ENCODE data around the gene NPAS3. TPM values are rescaled to one million over a fixed set of nuclear protein-coding genes. Genes with fewer than 3 reads are reported as not detected.
A peak's percentile ranks its signal among the peaks of the same experiment; 100 is the strongest.

The NPAS3 gene
- total RNA-seq, 6 experiments from 2014 or later: 0.11 to 0.83 (median 0.21) TPM; not detected in 2

- DNase-seq (no peak), ATAC-seq (peak in 2 of 4 donors; percentile 68)
- 16% methylated on average over 3 of the region's 3 CpGs for WGBS (ENCODE audit: insufficient coverage, low coverage, low lambda C conversion rate, missing lambda C conversion rate)
- H3K27me3 ChIP-seq: no peaks in the 10 kb centered on the region
- intact Hi-C loops (cut with DNase I): no loop called here
- H3K27ac ChIP-seq: no peak overlapping the region
- no peaks in the 10 kb centered on the region for H3K36me3 ChIP-seq
- no peaks in the 10 kb centered on the region for H3K9me3 ChIP-seq
- no peak overlapping the region for H3K4me3 ChIP-seq
- TF ChIP-seq CTCF (IDR thresholded peaks at IDR 0.05) (no peak), POLR2A (IDR thresholded peaks at IDR 0.05) (no peak)
- no peaks in the 10 kb centered on the region for H3K4me1 ChIP-seq
These were observed 164.8 kb downstream of the NPAS3 start for GRCh38 chr14:33103489-33103888.

- no peak overlapping the region for H3K27ac ChIP-seq
- intact Hi-C loops (cut with DNase I): no loop called here
- no peaks in the 10 kb centered on the region for H3K9me3 ChIP-seq
- H3K36me3 ChIP-seq: no peaks in the 10 kb centered on the region
- ATAC-seq (no peak), DNase-seq (no peak)
- WGBS (ENCODE audit: insufficient coverage, low coverage, low lambda C conversion rate, missing lambda C conversion rate): 44% methylated on average over 2 of the region's 2 CpGs
- H3K27me3 ChIP-seq: no peaks in the 10 kb centered on the region
- TF ChIP-seq CTCF (IDR thresholded peaks at IDR 0.05): no peak
- no peak for TF ChIP-seq POLR2A (IDR thresholded peaks at IDR 0.05)
- no peak overlapping the region for H3K4me3 ChIP-seq
- no peaks in the 10 kb centered on the region for H3K4me1 ChIP-seq
These were observed 165.3 kb downstream of the NPAS3 start for GRCh38 chr14:33103966-33104365.

- H3K27me3 ChIP-seq: no peaks in the 10 kb centered on the region
- intact Hi-C loops (cut with DNase I): no loop called here
- WGBS (ENCODE audit: insufficient coverage, low coverage, low lambda C conversion rate, missing lambda C conversion rate): 53% methylated on average over 6 of the region's 8 CpGs
- no peak overlapping the region for H3K27ac ChIP-seq
- TF ChIP-seq CTCF (IDR thresholded peaks at IDR 0.05) (no peak), POLR2A (IDR thresholded peaks at IDR 0.05) (no peak)
- H3K36me3 ChIP-seq: no peaks in the 10 kb centered on the region
- no peak for ATAC-seq
- no peaks in the 10 kb centered on the region for H3K9me3 ChIP-seq
- no peaks in the 10 kb centered on the region for H3K4me1 ChIP-seq
- H3K4me3 ChIP-seq: no peak overlapping the region
- no peak for DNase-seq
These were observed 172.2 kb downstream of the NPAS3 start for GRCh38 chr14:33110737-33111443.

- ATAC-seq (no peak), DNase-seq (no peak)
- Histone ChIP-seq H3K27me3 (no peaks in the 10 kb centered on the region), H3K27ac (no peak overlapping the region), H3K4me3 (no peak overlapping the region), H3K4me1 (no peaks in the 10 kb centered on the region), H3K36me3 (no peaks in the 10 kb centered on the region), H3K9me3 (no peaks in the 10 kb centered on the region)
- WGBS (ENCODE audit: insufficient coverage, low coverage, low lambda C conversion rate, missing lambda C conversion rate): 60% methylated on average over 3 of the region's 3 CpGs
- TF ChIP-seq POLR2A (IDR thresholded peaks at IDR 0.05) (no peak), CTCF (IDR thresholded peaks at IDR 0.05) (no peak)
- intact Hi-C loops (cut with DNase I): no loop called here
These were observed 175.7 kb downstream of the NPAS3 start for GRCh38 chr14:33114331-33114730.
